Activated T-helper 1 cell treated with Interleukin-2 at 50 U/mL for 16 hours (primary cell): Measurements from ENCODE around the gene SPINT3.

ENCODE experiments used
- DNase-seq: peaks from one replicate; pipeline ENCODE4 v3.0.0-alpha.2; 2020; ENCODE audit warnings: low read depth

SPINT3 gene

GRCh38 chr20:45515147-45515913 is at the start of gene SPINT3:
TSS of gene SPINT3 (minus strand) at chr20:45515622. CDS start at chr20:45515608, 14 bp downstream.
- no peak for DNase-seq

- no peak for DNase-seq
These were observed 49.4 kb upstream of the SPINT3 start for GRCh38 chr20:45564760-45565276.

GRCh38 chr20:45555198-45555597 is 39.8 kb upstream of the SPINT3 start:
- no peak for DNase-seq

- DNase-seq: no peak
These were observed 37.0 kb upstream of the SPINT3 start for GRCh38 chr20:45552456-45552855.

GRCh38 chr20:45550765-45551164 is 35.3 kb upstream of the SPINT3 start:
- DNase-seq: no peak

- DNase-seq: no peak
These were observed 33.0 kb upstream of the SPINT3 start for GRCh38 chr20:45548410-45548809.

GRCh38 chr20:45547206-45547770 is 31.9 kb upstream of the SPINT3 start, which contains the start of gene EPPIN:
TSS of gene EPPIN (minus strand) at chr20:45547401. CDS start at chr20:45547357, 44 bp downstream.
- no peak for DNase-seq

- DNase-seq: no peak
These were observed 30.5 kb upstream of the SPINT3 start for GRCh38 chr20:45545754-45546453.

- no peak for DNase-seq
These were observed 29.9 kb upstream of the SPINT3 start for GRCh38 chr20:45545351-45545750.

- DNase-seq: no peak
These were observed 24.0 kb upstream of the SPINT3 start, which contains the start of gene WFDC6 for GRCh38 chr20:45539382-45539781. TSS of gene WFDC6 (minus strand) at chr20:45539482. CDS start at chr20:45539407, 75 bp downstream.

- DNase-seq: no peak
These were observed 22.9 kb upstream of the SPINT3 start for GRCh38 chr20:45538209-45538799.

GRCh38 chr20:45527294-45527693 is 11.9 kb upstream of the SPINT3 start:
- no peak for DNase-seq

- no peak for DNase-seq
These were observed 8.4 kb upstream of the SPINT3 start for GRCh38 chr20:45523821-45524220.

- no peak for DNase-seq
These were observed 2.9 kb upstream of the SPINT3 start for GRCh38 chr20:45518282-45518681.

- DNase-seq: no peak
These were observed 5.1 kb downstream of the SPINT3 start for GRCh38 chr20:45510242-45510862.

- DNase-seq: no peak
These were observed 6.3 kb downstream of the SPINT3 start for GRCh38 chr20:45509091-45509490.

- no peak for DNase-seq
These were observed 7.1 kb downstream of the SPINT3 start for GRCh38 chr20:45508068-45508886.

GRCh38 chr20:45507011-45507820 is 8.2 kb downstream of the SPINT3 start:
- DNase-seq: no peak

GRCh38 chr20:45506398-45506797 is 9.0 kb downstream of the SPINT3 start:
- no peak for DNase-seq

- DNase-seq: no peak
These were observed 12.0 kb downstream of the SPINT3 start for GRCh38 chr20:45503403-45503802.
